Duodenal mucosa (tissue), 2 donors: ENCODE results near the gene UNC80.

Source experiments
- H3K27ac ChIP-seq: one replicate; pipeline ENCODE4 v1.7.0; 2013; ENCODE audit warnings: low read depth, low read length
- H3K27me3 ChIP-seq, 2 donors: one replicate each; pipeline ENCODE4 v1.7.0; 2013; ENCODE audit warnings: low read length in 2 of 2, control low read depth in 1 of 2; ENCODE audit not compliant: insufficient read depth in 2 of 2, control insufficient read depth in 1 of 2
- H3K36me3 ChIP-seq, 2 donors: one replicate each; pipeline ENCODE4 v1.7.0; 2013; ENCODE audit warnings: low read length in 2 of 2, control low read depth in 1 of 2; ENCODE audit not compliant: insufficient read depth in 2 of 2, control insufficient read depth in 1 of 2
- H3K4me1 ChIP-seq, 2 donors: one replicate each; pipeline ENCODE4 v1.7.0; 2013; ENCODE audit warnings: low read length in 2 of 2, control low read depth in 1 of 2; ENCODE audit not compliant: insufficient read depth in 2 of 2, control insufficient read depth in 1 of 2
- H3K4me3 ChIP-seq, 2 donors: one replicate each; pipeline ENCODE4 v1.7.0; 2013; ENCODE audit warnings: low read length in 2 of 2, low read depth in 1 of 2
- H3K9ac ChIP-seq, 2 donors: one replicate each; pipeline ENCODE4 v1.7.0; 2013; ENCODE audit warnings: low read length in 2 of 2, low read depth in 1 of 2
- H3K9me3 ChIP-seq, 2 donors: one replicate each; pipeline ENCODE4 v1.7.0; 2013; ENCODE audit warnings: low read length in 2 of 2, control low read depth in 1 of 2; ENCODE audit not compliant: control insufficient read depth in 1 of 2

The UNC80 gene

DNA sequence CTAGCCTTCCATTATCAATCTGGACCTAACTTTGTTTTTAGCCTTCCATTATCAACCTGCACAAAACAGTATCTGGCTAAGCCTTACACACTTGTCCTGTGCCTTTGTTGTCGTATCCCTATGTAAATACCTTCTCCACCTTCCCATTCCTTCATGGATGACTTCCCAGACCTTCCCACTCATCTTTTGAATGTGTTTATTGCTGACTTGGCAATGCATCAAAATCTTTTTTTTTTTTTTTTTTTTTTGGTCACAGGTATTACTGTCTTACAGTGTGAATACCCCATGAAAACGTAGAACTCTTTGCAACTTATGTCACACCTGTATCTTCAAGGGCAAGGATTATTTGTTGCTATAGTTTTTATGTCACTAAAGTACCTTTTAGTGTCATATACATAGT is 256.5 kb downstream of the UNC80 start:
- H3K9ac ChIP-seq, result no peak overlapping the region
- no peaks in the 10 kb centered on the region for H3K9me3 ChIP-seq
- H3K36me3 ChIP-seq, result peaks cover 0 to 11% of the 10 kb centered on the region in 2 donors
- H3K27me3 ChIP-seq, result no peaks in the 10 kb centered on the region
- H3K4me3 ChIP-seq, result no peak overlapping the region
- no peaks in the 10 kb centered on the region for H3K4me1 ChIP-seq
- no peak overlapping the region for H3K27ac ChIP-seq

- H3K9me3 ChIP-seq, result no peaks in the 10 kb centered on the region
- no peak overlapping the region for H3K9ac ChIP-seq
- no peak overlapping the region for H3K4me3 ChIP-seq
- no peaks in the 10 kb centered on the region for H3K4me1 ChIP-seq
- H3K27me3 ChIP-seq, result no peaks in the 10 kb centered on the region
- no peak overlapping the region for H3K27ac ChIP-seq
- peaks cover 0 to 3% of the 10 kb centered on the region in 2 donors for H3K36me3 ChIP-seq
Measured at GRCh38 chr2:210034087-210034683, 262.6 kb downstream of the UNC80 start.

DNA sequence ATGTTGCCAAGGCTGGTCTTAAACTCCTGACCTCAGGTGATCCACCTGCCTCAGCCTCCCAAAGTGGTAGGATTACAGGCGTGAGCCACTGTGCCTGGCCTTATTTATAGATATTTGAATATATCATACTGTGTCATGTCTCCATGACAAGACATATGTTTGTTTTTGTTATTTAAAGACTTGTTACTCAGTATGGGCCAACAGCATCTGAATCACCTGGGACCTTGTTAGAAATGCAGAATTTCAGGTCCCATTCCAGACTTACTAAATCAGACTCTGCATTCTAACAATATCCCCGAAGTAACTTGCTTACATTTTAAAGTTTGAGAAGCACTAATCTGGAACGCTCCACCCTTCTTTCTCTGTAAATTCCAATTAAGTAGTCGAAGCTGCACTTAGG is 264.0 kb downstream of the UNC80 start:
- Histone ChIP-seq H3K36me3 (peaks cover 0 to 3% of the 10 kb centered on the region in 2 donors), H3K9me3 (no peaks in the 10 kb centered on the region), H3K4me1 (no peaks in the 10 kb centered on the region), H3K27me3 (no peaks in the 10 kb centered on the region), H3K4me3 (no peak overlapping the region), H3K27ac (no peak overlapping the region), H3K9ac (no peak overlapping the region)

DNA sequence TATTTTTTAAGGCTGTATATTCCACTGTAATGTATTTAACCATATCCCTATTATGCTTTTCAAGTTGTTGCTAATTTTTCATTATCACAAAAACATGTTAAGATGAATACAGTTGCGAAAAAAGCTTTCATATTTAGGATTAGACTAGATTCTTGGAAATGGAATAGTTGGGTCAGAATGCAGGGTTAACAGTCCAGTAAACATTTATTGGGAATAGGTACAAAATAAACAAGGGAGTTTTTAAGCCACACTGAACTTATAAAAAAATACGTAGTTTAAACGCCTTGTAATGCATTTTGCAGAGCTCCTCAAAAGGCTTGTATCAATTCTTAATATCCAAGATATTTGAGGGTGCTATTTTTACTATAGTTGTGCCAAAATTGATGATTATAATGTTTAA is 266.4 kb downstream of the UNC80 start:
- Histone ChIP-seq H3K9ac (no peak overlapping the region), H3K4me1 (no peaks in the 10 kb centered on the region), H3K27me3 (no peaks in the 10 kb centered on the region), H3K36me3 (peaks cover 0 to 3% of the 10 kb centered on the region in 2 donors), H3K4me3 (no peak overlapping the region), H3K9me3 (no peaks in the 10 kb centered on the region), H3K27ac (no peak overlapping the region)

GRCh38 chr2:210046851-210047500 is 275.3 kb downstream of the UNC80 start:
- Histone ChIP-seq H3K9me3 (no peaks in the 10 kb centered on the region), H3K4me1 (no peaks in the 10 kb centered on the region), H3K9ac (no peak overlapping the region), H3K27me3 (no peaks in the 10 kb centered on the region), H3K4me3 (no peak overlapping the region), H3K27ac (no peak overlapping the region), H3K36me3 (no peaks in the 10 kb centered on the region)
